Esophagus muscularis mucosa (tissue), 4 donors: ENCODE results near the gene ATP5PD.

Experiments used
- CTCF ChIP-seq, 3 experiments: fragments of 200-600 bp in 2 of 3; fragments of 450-650 bp in 1 of 3; sonication (generic) in 2 of 3; IDR thresholded peaks; one replicate each; pipeline ENCODE4 v1.5.1; 2017 to 2019; ENCODE audit warnings: antibody characterized with exemption in 3 of 3, mild to moderate bottlenecking in 2 of 3, moderate library complexity in 1 of 3
- EP300 ChIP-seq: sonication (generic); formaldehyde crosslinking; IDR thresholded peaks from one replicate; pipeline ENCODE4 v1.6.1; 2017; ENCODE audit warnings: antibody characterized with exemption
- POLR2A ChIP-seq: fragments of 450-650 bp; IDR thresholded peaks from one replicate; pipeline ENCODE4 v1.6.1; 2017; ENCODE audit warnings: antibody characterized with exemption, moderate library complexity, mild to moderate bottlenecking, low read depth

DNA sequence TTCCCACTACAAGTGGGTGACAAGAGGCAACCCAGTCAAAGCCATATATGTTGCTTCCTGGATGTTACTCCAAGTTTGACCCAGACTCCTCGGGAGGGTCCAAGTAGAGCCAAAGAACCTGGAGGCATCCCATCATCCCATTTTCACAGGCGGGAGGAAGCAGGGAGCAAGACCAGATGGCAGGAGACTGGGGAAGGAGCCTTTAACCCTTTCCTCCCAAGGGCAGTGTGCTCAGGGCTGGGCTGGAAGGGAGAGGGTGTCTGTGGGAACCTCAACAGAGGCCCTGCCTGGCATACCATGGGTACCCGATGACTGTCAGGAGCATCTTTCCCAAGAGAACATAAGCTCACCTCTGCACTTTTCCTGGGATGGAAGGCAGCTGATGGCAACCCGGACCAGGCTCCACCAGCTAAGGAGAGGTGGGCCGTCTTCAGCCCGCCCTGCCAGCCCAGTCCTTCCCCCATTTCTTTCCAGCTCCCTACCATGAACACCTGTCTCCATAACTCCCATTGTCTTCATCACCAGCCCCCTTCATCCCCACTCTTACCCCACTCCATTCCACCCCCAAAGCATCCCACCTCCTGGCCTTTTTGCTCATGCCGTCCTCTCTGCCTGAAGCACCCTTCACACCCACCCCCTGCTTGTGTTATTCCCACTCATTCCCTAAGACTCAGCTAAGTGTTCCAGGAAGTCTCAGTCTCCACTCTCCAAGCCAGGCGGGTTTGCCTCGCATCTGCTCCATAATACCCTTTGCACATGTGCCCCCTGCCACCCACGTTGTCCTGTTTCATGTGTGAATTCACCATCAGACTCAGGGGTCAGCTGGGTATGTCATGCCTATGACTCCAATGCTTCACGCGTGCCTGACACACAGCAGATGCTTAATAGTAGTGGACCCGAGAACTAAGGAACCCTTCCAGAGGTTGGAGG lies 35.1 kb upstream of the ATP5PD start:
- TF ChIP-seq CTCF (IDR thresholded peaks at IDR 0.05) (no peak), EP300 (no peak), POLR2A (no peak)
